HG02642 (cell line): ENCODE results near the gene IFFO2.

Experiments used
- ATAC-seq: cut with Tn5 transposase; IDR thresholded peaks from one replicate; pipeline ENCODE4 v1.9.1; 2021; ENCODE audit warnings: mild to moderate bottlenecking; ENCODE audit not compliant: unreplicated experiment, poor library complexity

IFFO2 gene

DNA sequence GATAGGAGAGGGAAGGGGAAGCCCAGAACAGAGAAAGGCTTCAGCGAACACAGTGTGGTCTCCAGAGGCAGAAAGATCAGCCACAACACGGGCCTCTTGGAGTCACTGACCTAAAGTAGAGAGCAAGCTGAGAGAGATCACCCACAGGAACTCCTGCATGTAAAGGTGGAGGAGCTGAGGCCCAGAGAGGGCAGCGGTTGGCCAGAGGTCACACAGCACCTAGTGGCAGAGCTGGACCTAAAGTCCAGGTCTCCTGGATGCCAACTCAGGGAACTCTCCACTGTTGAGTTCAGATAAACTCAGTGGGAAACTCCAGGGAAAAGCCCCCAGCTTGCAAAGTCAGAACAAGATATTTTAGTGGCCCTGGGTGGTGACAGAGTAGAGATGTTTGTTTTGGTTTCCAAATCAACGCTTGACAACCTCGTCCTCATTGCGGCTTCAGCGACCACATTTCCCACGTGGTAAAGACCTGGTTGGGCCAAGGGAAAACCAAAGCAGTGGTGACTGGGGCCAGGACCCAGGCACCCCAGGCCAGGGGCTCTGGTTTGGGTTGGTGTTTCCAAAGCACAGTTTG is 4.6 kb downstream of the IFFO2 start:
- peak; percentile 38 for ATAC-seq

DNA sequence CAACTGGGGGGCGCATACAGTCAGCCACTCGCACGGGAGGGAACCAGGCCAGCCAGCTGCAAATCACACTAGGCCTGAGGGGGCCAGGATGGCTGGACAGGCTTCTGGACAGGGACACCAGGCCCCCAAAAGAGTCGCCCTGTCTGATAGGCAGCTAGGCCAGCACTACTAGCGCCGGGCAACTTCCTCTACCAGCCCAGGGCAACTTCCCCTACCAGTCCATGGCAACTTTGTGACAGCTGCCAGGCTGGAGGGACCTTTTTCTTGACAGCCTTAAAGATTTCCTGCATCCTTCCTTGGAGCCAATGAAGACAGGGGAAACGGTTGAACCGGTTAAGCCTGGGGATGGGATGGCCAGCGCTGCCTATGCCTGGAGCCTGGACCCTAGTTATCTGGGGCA is 5.1 kb downstream of the IFFO2 start:
- ATAC-seq: no peak

DNA sequence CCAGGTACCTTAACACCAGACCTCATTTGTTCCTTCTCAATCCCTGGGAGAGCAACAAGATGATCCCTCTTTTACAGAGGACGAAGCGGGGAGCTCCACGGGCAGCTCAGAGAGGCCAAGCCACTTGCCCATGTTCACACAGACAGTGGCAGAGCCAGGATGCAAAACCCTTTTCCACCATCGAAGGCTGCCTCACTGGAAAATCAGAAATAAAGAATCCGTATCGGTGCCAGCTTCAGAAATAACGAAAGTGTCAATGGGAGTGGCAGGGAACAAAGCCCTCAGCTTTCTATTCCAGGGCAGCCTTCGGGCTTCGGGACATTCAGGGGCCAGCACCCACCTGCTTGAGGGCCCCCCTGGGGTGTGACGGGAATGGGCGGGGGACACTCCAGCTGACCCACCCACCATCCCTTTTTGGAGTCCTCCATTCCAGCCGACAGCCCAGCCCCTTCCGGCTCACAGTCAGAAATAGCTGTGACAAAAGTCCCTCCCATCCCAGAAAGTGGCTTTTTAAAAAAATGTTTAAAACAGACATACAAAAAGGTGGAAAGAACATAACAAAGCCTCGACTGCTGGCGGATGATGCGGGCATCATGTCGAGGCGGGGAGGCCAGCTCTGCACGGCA is 6.0 kb downstream of the IFFO2 start:
- ATAC-seq: no peak

DNA sequence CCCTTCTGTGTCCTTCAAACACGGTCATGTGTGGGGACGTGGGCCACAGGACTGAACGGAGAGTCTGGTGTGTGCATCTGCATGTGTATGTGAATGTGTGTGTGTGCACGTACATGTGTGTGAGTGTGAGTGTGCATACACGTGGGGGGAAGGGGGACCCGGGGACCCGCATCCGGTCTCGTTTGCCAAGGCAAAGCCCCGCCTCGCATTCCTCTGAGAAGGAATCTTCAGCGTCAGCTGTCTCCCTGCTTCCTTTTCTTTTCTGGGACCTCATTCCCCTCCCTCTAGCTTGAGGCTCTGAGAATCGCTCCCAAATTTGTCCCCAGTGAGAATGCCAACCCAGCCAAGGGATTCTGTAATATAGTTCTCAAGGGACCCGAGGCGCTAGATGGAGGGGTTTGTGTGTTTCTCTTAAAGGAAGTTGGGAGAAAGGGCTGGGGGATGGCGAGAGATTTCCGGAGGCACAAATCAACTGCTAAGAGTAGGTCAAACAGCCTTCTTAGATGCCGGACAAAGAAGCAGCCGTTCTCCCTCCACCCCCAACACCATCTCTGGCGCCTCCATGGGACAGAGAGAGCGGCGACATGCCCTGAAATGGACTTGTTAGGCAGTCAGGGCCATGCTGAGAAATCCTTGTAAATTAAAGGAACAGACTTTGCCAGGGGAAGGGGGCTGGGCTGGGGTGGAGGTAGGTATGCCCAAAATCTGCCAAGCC is 6.6 kb downstream of the IFFO2 start:
- no peak for ATAC-seq

DNA sequence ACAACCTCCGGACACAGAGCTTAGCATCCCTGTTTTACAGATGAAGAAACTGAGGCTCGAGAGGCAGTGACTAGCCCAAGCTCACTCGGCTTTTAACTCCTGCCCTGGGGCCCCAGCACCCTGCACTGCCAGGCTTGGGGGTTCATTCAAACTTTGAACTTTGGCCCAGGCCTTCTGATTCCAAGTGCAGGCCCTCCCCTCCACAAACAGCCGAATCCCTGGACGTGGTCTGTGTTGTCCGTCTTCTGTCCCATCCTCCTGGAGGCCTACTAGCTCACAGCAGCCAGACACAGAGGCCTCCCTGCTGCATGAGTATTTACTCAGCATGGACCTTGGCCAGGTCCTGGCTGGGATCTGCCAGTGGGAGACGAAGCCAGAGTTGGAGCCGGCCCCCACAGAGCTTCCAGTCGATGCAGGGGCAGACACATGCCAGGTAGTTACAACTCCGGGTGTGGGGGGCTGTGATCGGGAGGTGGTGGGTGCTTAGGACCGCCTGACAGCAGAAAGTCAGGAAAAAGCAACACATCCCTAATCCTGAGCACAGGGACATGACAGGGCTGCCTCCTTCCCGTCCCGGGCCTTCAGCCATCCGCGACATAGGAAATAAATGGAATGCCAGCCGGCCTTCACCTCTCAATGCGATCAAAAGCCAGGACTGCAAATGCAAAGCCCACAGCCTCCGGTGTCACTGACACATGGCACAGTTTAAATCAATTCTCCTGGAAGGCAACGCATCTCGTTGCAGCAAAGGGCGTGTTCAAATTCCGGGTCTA is 7.4 kb downstream of the IFFO2 start:
- ATAC-seq: no peak

DNA sequence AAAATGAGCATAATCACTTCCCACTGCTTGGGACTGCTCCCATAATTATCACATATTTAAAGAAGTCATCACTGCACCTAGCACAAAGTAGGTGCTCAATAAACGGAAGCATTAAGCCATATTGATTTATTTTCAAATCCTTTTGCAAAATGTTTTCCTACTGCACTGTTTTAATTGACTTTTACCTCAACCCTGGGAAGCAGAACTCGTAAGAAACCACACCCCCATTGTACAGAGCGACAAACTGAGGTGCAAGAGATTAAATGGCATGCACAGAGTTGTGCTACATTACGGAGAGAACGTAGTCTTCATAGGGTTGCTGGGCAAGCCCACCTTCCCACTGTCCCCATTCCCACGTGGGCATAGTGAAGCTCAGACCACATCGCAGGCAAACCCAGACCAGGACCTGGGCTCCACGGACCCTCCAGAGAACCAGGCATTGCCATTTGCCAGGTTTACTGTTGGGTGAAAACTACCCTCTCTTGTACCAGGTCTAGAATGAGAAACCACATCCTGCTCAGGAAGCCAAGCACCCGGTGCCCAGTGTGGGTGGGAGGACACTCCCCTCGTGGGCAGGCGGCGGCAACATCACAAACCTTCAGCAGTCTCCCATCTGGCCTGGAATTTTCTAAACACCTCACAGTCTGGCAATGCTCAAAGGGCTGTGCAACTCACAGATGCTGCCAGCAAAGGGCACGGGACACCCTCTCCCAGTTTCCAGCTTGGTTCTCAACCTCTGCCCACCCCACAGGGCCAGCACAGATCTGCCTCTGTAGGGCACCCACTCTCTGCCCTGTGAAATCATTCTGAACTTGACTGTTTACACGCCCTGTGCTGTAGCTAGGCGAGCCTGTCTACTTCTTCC is 8.2 kb downstream of the IFFO2 start:
- no peak for ATAC-seq

DNA sequence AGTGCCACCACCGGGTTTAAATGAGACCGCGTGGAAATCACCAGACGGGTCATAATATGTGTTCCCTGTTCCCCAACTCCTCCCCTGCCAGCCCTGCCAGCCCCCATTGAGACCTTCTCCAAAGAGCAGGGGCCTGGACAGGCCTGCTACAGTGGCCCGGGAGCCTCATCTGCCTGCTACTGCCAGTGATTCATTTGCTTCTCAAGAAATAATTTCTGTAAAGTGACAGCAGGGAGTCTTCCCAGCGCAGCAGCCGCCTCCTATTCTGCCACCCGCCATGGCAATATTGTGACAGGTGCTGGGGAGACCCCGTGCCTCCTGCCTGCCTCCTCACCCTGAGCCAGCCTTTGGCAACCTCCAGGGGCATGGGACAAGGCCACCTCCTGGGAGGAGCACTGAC is 8.9 kb downstream of the IFFO2 start:
- no peak for ATAC-seq

DNA sequence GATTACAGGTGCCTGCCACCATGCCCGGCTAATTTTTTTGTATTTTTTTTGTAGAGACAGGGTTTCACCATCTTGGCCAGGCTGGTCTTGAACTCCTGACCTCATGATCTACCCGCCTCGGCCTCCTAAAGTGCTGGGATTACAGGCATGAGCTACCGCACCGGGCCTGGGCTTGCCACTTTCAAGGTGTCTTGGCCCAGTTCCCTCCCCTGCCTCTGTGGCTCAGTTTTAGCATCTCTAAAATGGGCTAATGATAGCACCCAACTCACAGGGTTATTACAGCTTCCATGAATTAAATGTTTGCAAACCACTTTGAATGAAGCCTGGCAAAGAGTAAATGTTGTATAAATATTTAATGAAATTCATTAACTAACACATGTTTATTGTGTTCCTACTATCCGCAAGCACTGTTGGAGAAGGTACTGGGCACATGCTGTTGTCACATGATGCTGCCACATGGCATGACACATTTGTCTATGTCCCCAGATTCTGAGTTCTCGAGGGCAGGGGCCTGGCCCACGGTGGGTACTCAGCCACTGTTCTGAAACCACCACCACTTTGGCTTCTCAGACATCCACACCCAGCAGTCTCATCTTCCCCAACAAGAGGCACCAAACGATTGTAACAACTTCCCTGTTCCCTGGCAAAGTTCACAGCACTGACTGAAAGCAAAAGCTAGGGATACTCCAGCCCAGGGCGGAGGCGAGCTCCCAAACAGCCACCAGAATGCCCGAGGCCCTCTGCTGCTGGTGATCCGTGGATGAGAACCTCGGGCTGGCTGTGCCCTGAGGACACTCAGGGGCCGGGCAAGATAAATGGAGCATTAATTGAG is 9.7 kb downstream of the IFFO2 start:
- no peak for ATAC-seq

DNA sequence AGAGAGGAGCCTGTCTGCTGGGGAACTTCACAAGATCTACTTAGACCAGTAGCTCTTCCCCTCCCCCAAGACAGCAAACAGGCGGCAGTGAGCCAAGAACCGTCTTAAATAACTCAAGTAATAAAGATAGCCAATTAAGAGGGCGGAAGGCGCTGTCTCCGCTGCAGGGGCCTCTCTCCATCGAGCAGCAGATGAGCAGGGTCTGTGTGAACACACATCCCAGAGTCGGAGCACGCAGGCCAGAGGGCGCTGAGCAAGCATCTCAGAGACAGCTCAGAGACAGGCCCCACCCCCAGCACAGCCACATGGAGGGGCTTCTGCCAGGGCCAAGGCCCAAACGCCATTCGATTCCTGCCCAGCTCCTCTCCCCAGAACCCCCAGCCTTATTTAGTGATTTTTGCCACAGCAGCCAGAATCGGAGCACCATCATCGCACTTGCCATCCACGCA is 11.1 kb downstream of the IFFO2 start:
- ATAC-seq: no peak

DNA sequence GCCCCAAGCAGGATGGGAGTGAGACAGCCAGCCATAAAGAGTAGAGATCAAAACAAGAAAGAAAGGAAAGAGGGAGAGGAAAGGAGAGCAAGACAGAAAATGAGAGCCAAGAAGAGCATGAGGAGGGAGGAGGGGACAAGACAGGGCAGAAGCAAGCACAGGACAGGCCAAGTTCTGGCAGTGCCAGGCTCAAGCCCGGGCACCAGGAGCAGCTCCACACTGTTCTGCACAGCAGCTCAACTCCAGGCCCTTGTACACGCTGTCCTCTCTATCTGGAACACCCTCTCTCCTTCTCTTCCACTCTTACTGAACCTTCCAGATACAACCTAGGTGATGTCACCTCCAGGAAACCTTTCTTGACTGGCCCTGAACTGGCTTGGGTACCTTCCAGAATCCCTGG is 11.7 kb downstream of the IFFO2 start:
- ATAC-seq: no peak

DNA sequence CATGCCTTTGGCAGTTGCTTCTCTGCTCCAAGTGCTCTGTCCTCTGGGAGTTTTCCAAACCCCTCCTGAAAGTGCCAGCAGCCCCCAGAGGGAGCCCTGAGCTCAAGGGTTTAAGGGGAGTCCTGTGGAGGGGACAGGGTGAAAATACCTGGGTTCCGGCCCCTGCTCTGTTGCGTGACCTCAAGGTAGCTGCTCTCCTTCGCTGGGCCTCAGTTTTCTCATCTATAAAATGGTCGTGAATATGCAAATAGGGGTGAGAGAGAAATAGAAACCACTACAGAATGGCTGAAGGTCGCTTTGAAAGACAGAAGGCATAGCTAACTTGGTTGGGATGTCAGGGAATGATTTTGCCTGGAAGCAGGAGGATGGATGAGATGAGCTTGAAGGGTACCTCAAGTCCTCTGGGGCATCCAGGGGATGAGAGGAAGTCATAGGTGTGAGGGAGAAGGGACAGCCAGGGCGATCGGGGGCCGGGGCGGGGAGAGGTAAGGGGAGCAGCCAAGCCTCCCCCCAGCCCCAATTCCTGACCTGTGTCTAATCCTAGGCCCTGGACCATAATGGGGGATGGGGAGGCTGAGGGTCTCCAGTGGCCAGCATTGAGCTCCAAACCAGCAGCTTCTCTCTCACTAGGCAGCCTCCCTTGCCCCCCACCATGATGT is 12.4 kb downstream of the IFFO2 start:
- ATAC-seq: no peak

DNA sequence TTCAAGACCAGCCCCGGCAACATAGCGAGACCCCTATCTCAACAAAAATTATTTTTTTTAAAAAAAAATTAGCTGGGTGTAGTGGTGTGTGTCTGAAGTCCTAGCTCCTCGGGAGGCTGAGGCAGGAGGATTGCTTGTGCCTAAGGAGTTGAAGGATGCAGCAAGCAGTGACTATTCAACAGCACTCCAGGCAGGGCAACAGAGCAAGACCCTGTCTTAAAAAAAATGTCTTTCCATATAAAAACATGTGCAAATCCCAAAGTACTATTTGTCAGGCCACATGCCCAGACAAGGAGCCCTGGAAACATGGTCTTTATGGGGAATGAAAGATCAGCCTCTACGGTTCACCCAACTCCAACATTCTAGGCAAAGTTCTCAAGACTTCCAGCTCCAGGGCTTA is 13.3 kb downstream of the IFFO2 start:
- no peak for ATAC-seq

DNA sequence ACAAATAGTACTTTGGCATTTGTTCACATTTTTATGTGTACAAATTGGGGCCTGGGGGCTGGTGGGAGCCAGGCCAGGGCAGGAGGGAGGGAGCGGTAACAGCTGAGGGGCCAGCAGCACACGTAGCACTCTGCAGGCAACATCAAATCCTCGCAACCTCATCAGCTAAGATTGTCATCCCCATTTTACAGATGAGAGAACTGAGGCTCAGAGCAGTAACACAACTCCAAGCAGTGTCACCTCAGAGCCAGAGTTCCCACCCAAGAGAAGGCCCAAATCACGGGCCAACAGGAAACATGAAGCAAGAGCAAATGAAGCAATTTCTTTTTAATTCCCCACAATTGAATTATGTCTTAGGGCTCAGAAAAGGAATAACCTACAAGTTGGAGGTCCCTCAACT is 14.1 kb downstream of the IFFO2 start:
- no peak for ATAC-seq

DNA sequence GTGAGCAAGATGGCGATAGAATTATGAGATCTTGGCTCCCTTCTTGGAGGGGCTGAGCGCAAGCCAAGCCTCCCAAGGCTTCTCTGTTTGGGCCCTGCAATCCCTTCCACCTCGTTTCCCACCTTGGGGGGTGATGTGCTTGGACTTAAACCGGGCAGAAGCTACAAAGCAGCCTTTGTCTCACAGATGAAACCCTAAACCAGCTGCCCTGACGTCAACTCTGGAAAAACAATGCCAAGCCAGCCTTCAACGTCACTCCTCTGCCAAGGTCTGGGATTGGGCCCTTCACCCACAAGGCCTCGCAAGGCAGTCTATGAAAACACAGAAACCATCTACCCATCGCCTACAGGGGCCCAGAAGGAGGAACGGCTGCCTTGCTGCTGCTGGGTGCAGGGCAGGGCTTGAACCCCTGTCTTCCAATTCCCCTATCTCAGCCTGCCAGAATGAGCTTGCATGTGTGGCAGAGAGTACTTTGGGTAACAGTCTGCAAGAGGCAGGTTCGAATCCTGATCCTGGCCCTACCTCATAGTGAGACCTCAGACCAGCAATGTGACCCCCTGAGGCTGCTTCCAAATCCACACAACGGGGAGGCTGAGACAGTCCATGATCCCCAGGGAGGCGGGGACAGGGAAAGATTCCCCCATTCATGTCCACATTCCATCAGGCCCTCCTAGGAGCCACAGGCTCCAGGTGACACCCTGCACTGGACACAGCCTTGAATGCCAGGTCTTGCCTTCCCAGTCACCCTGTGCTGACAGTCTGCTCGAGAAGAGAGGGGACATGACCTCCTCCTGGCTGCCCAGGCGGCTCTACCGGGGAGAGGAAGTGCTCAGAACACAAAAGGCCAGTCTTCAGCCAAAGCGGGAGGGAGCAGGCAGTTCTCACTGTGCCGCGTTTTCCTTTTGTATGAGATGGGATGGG is 15.0 kb downstream of the IFFO2 start:
- ATAC-seq: no peak

DNA sequence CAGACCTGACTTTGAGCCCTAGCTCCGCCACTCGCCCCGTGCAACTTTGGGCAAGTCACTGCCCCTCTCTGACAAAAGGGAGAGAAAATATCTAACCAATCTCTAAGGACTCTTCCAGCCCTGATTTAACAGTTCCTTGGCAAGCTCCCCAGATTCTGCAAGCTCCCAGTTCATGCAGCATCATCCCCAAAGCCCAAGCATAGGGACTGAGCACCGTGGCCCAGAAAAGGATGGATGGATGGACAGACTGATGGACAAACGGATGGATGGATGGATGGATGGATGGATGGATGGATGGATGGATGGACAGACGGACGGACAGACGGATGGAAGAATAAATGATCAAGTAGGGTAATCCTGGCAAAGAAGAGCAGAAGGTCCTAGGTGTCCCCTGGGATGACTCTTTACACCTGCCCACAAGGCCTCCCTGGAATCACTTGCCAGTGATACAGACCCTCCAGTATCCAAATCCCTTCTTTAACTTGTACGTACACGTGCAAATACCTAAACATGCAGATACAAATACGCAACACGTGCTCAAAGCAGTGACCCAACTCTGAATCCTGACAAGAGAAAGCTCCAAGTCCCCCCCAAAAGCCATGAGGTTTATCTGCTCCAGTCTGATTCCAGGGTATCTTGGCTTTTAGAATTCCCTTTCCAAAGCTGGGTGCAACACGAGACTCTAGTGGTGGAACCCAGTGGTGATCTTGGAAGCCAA is 16.0 kb downstream of the IFFO2 start:
- ATAC-seq: no peak

DNA sequence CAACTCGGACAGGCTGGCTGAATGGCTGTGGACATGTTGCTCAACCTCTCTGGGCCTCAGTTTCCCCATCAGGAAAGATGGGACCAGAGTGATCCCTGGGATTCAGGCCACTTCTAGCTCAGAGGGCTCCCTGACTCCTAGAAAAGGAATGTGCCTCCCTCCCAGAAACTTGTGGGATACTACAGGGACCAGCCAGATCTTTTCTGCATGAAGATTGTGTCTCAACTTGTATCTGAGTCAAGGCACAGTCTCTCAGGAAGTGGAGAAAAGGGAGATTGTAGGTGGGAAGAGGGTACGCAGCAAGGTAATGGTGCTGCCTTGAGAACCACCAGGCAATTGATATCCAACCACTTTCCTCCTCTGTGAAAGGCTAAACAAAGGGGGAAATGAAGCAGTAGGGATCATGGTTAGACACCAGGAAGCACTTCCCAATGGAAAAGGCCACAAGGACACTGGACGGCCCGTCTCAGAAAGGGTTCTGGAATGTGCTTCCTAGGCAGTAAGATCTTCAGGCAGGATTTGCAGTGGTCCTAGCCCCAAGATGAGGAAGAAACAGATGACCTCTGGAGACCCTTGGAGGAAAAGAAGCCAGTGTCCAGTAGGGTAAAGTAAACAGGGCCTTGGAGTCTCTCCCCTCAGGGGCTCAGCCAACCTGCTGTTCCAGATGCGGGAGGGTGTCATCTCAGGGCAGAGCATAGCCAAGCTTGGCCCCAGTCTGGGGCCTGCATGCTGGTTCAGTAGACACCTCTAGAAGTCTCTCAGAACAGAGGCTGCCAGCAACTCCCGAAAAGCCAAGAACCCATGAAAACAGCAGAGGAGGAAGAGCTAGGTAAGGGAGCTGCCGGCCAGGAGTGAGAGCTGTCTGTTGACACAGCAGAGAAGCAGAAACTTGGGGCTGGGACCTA is 16.8 kb downstream of the IFFO2 start:
- no peak for ATAC-seq
